Kasumi-1 (cell line): ENCODE data around the gene SYNGR2.

Experiments
- DNase-seq, 2 experiments: peaks; one replicate each; lab custom pipeline; 2025; lab: John Stamatoyannopoulos, UW

Gene SYNGR2

DNA sequence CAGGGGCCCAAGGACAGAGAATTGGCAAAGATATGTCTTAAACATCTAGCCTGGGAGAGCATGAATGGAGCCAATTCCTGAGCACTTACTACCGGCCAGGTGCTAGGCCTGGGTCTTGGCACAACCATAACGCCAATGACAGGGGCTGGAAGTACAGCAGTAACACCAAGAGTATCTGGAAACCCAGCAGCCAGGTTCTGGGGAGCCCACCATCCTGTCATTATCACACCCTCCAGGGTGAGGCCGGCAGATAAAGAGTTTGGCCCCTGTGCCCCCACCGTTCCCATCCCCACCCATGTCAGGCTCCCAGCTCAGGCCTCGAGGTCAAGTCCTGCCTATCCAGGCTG is 38.3 kb upstream of the SYNGR2 start:
- DNase-seq = peak in 1 of 2 experiments; percentile 62

DNA sequence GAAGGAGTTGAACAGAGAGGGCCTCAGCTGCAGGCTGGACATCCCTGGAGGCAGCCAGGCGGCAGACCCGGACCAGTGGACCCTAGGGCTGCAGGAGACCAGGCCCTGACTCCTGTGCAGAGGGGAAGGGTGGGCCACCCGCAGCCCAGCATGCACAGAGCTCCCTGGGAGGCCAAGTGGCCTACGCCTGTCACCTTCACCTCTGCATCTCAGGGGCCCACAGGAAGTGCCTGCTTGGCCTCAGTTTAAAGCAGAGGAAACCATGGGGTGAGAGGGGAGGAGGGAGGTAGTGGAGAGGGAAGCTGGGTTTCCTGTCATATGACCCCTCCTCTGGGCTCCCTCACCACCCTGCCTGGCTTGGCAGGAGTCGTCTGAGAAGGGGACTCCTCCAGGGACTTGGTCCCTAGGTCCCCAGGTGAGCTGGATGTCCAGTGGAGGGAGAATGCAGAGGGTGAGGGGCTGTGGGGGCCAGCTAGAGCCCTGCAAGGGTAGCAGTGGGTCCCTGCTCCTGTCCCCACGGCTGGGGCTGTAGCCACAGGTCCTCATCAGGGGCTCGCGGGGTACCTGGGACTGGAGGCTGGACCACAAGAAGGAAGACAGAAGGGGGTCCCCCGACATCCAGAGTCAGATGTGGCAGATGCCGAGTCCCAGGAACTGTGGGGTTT is 37.8 kb upstream of the SYNGR2 start, which contains the start of gene TMC8:
Gene TMC8, plus strand, starts transcription at position 335 of the 665 bp plus-strand sequence. CDS start 818 bp downstream, outside the sequence.
- peak; percentile 99 for DNase-seq

DNA sequence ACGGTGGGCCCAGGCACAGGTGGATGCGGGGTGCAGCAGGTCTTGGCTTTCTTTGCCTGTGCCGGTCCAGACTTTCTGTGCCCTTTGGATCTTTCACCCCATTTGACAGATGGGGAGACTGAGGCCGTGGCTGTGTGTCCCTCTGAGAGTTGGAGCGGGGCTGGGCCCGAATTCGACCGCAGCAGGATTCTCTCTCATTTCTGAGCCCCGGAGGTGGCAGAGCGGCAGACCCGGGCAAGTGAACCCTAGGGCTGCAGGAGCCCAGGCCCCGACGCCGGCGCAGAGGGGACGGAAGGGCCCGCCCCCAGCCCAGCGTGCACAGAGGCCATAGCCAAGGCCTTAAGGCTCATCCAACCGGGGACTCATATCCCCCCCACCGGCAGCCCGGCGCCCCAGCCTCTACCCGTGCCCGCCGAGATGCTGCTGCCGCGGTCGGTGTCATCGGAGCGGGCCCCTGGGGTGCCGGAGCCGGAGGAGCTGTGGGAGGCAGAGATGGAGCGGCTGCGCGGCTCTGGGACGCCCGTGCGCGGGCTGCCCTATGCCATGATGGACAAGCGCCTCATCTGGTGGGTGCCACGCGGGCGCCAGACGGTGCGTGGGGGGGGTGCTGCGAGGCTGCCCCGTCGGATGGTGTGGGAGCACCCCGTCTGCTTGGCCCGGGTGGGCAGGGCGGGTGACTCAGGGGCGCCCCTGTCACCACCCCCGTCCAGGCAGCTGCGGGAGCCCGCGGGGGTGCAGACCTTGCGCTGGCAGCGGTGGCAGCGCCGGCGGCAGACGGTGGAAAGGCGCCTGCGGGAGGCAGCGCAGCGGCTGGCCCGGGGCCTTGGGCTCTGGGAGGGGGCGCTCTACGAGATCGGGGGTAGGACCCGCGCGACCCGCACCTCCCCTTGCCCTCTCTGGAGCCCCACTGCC is 37.0 kb upstream of the SYNGR2 start:
- DNase-seq = peak in 1 of 2 experiments; percentile 42

DNA sequence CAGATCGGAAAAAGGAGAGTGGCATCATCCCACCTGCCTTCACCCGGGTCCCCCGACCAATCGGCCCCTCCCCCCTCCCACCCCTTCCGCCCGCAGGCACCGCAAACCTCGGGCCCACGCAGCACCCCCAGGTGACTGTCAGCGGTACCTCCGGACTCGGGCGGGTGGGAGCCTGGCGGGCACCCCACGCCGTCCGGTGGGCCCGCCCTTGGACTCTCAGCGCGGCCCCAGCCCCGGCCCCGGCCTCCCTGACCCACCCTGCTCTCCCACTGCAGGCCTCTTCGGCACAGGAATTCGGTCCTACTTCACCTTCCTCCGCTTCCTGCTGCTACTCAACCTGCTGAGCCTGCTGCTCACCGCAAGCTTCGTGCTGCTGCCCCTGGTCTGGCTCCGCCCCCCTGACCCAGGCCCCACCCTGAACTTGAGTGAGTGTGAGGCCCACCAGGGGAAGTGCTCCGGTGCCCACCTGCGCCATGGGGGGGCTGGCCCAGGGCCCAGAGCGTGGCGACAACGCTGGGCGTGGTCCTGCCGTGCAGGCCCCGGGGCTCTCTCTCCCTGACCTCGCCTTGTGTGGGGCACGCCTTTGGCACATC is 36.2 kb upstream of the SYNGR2 start:
- peak; percentile 67 to 68 for DNase-seq

DNA sequence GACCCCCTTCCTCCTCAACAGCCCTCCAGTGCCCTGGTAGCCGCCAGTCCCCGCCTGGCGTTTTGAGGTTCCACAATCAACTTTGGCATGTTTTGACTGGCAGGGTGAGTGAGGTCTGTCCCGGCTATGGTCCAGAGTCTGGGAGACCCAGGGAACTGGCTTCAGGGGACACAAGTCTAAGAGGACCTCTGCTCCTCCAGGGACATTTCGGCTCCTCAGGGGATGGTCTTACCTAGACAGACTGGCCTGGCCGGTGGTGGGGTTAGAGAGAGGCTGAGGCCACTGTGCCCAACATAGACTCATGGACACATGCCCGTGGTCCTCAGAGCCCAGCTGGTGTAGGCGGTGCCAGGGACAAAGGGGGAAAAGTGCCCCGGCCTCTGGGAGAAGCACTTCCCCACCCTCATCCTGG is 35.6 kb upstream of the SYNGR2 start:
- no peak for DNase-seq

DNA sequence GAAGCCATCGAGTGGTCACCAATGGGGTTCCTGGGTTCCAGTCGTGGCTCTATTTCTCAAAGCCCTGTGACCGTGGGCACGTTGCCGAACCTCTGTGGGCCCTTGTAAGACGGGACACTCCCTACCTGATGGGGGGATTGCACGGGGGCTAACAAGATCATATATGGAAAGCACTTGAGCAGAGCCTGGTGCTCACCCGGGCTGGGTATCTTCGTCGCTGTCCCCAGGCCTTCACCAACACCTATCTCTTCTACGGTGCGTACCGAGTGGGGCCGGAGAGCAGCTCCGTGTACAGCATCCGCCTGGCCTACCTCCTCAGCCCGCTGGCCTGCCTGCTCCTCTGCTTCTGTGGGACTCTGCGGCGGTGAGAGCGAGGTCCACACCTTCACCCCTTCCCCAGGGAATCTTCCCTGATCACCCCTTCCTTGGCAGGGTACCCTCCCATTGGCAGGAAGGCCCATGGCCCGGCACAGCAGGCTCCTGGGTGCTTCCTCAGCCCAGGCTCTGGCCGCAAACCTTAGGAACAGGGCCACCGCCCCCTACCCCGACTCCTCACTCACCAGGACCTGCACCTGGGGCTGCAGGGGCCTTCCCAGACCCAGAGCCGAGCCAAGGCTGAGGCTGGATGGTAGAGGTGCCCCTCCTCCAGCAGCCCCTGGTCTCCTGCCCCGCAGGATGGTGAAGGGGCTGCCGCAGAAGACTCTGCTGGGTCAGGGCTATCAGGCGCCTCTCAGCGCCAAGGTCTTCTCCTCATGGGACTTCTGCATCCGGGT is 35.0 kb upstream of the SYNGR2 start:
- DNase-seq = no peak

DNA sequence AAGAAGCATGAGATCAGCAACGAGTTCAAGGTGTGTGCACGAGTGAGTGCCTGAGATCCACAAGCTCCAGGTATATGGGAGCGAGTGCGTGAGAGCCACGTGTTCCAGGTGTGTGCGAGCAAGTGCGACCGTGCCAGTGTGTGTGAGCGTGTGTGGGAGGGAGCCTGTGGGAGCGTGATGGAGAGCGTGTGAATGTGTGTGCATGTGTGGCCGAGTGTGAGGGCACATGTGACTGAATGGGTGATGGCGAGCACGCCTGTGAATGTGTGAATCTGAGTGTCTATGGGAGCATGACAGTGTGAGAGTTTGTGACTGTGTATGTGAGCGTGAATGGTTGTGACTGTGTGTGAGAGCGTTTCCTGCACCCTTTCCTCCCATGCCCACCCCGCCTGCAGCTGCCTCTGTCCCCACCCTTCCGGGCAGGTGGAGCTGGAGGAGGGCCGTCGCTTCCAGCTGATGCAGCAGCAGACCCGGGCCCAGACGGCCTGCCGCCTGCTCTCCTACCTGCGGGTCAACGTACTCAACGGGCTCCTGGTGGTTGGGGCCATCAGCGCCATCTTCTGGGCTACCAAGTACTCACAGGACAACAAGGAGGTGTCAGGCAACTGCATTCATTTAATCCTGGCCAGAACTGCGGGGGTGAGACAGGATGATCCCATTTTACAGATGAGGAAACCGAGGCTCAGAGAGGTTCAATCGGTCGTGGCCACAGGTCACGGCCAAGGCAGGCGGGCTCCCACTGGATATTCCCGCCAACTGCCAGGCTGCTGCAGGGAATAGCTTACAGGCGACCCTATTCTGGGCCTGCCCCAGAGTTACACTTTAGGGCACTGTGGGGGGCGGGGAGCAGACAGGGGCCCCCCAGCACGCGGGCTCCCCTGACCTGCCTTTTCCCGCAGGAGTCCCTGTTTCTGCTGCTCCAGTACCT is 34.1 kb upstream of the SYNGR2 start:
- peak; percentile 81 to 88 for DNase-seq

DNA sequence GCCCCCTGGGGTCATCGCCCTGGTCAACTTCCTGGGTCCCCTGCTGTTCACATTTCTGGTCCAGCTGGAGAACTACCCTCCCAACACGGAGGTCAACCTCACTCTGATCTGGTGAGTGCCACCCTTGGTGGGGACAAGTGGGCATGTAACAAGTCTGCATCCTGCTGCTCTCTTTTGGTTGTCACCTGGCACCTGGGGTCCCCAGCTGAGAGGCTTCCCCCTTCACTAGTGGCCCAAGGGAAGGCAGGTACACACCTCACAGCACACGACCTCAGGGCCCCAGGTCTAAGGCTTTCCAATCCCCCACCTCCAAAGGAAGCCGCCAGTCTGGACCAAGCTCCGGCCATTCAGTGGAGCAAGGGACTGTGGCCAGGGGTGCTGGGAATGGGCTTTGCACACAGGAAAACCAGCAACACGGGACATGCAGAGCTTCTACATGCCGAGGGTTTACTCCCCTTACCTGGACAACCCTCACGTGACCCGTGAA is 33.4 kb upstream of the SYNGR2 start:
- DNase-seq = no peak

DNA sequence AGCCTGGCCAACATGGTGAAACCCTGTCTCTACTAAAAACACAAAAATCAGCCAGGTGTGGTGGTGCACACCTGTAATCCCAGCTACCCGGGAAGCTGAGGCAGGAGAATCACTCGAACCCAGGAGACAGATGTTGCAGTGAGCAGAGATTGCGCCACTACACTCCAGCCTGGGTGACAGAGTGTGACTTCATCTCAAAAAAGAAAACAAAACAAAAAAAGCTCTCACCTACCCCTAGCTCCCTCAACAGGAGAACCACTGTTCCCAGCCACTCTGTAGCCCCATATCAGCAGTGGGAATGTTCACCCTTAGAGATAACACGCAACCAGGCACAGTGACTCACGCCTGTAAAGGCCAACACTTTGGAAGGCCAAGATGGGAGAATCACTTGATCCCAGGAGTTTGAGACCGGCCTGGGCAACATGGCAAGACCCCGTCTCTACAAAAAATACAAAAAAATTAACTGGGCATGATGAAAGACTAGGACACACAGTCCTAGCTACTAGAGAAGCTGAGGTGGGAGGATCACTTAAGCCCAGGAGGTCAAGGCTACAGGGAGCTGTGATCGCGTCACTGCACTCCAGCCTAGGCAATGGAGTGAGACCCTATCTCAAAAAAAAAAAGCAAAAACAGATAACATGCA is 32.4 kb upstream of the SYNGR2 start:
- DNase-seq = no peak

DNA sequence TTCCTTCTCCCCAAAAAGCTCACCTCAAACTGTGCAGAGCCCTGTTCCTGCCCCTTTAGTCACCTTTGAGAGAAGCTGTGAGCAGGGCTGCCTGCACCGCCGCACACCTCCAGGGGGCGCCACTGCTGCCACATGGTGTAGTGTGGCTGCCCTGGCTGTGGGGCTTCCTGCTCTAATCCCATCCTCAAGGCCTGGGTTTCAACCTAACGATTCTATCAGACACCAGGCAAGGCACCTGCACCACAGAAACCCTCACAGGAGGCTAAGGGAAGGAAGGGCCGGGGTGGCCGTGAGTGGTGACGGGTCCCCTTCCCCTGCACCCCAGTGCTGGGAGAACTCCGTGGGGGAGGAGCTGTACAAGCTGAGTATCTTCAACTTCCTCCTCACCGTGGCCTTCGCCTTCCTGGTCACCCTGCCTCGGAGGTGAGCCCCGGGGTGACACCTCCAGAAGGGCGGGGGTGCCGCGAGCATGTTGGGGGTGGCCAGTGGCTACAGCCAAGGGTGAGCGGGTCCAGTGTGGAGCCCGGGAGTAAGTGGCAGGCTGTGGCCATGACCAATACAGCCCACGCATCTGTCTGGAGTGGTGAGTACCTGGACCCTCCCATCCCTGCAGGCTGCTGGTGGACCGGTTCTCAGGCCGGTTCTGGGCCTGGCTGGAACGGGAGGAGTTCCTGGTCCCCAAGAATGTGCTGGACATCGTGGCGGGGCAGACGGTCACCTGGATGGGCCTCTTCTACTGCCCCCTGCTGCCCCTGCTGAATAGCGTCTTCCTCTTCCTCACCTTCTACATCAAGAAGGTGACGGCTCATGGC is 30.8 kb upstream of the SYNGR2 start:
- peak; percentile 42 to 78 for DNase-seq

DNA sequence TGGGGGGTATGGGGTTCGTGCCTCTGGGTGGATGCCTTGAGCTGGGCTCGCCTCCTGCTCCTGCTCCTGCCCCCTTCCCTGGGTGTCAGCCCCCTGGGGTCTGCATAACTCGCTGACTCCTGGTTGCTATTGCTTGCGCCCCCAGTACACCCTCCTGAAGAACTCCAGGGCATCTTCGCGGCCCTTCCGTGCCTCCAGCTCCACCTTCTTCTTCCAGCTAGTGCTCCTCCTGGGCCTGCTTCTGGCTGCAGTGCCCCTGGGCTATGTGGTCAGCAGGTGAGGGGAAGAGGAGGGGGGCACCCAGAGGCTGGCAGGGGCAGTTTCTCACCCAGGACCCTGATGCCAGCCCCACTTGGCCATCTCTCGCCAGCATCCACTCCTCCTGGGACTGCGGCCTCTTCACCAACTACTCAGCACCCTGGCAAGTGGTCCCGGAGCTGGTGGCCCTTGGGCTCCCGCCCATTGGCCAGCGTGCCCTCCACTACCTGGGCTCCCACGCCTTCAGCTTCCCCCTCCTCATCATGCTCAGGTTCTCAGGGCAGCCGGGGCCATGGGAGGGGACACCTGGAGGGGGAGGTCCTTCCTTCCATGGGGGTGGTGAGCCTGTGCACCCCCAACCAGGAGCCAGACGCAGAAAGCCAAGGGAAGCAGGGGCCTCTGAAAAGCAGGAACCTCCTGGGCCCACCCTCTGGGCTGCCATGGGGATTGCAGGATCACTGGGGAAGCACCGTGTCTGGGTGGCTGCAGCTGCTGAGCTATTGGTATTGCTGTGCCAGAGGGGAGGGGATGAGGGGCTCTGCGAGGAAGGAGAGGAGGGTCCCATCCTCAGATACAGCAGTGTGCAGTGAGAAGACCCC is 29.9 kb upstream of the SYNGR2 start:
- DNase-seq = peak; percentile 33 to 40

DNA sequence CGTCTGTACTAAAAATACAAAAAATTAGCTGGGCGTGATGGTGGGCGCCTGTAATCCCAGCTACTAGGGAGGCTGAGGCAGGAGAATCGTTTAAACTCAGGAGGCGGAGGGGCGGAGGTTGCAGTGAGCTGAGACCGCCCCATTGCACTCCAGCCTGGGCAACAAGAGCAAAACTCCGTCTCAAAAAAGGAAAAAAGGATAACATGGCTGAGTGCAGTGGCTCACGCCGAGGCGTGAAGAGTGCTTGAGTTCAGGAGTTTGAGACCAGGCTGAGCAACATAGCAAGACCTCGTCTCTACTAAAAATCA is 28.6 kb upstream of the SYNGR2 start:
- peak in 1 of 2 experiments; percentile 69 for DNase-seq

DNA sequence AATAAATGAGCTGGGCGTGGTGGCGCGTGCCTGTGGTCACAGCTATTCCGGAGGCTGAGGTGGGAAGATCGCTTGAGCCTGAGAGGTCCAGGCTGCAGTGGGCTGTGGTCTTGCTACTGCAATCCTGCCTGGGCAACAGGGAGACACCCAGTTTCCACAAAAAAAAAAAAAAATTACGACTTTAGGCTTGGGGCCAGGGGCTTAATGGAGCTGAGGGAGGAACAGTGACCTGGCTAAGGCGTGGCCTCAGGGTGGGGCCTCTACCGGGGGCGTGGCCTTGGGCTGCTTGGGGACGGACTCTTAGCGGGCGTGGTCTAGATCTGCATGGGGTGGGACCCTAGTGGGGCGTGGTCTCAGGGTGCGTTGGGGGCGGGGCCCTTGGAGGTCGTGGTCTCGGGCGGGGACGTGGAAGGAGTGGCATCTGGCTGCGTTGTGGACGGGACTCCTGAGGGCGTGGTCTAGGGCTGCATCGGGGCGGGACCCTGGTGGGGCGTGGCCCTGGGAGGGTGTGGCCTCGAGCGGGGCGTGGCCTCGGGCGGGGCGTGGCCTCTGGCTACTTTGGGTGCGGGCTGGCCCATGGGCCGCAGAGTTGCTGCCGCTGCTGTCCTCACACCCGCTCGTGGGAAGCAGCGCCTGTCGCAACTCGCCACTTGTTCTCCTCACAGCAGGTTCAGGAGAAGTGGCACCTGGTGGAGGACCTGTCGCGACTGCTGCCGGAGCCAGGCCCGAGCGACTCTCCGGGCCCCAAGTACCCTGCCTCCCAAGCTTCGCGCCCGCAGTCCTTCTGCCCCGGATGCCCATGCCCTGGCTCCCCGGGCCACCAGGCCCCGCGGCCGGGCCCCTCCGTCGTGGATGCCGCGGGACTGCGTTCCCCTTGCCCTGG is 28.0 kb upstream of the SYNGR2 start:
- DNase-seq = peak; percentile 99

DNA sequence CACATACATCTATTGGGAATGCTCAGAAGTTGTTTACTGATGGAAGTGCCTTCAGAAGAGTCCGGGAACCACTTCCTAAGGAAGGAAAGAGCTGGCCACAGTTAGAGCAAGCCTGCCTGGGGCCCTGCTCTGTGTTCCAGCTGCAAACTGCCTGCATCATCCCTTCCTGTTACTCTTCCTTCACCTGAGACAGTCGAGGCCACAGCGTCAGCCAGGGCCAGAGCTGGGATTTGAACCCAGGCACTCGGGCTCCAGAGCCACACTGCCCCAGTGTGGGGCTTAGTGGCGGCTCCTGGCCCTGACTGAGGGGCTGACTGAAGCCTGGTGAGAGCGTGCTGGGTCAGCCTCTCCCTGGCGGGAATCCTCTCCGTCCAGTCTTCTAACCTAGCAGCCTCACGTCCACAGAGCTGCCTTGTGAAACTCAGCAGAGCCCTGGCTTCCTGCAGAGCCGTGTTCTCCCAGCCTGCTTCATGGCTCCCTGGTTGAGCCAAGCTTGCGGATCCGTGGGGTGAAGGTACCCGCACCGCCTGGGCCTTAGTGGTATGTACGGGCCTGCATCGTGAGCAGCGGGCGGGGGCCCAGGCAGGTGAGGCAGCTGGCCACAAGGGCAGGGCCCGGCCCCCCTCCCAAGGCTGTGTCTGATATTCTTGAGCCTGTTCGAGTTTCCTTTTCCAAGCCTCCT is 26.8 kb upstream of the SYNGR2 start:
- no peak for DNase-seq

DNA sequence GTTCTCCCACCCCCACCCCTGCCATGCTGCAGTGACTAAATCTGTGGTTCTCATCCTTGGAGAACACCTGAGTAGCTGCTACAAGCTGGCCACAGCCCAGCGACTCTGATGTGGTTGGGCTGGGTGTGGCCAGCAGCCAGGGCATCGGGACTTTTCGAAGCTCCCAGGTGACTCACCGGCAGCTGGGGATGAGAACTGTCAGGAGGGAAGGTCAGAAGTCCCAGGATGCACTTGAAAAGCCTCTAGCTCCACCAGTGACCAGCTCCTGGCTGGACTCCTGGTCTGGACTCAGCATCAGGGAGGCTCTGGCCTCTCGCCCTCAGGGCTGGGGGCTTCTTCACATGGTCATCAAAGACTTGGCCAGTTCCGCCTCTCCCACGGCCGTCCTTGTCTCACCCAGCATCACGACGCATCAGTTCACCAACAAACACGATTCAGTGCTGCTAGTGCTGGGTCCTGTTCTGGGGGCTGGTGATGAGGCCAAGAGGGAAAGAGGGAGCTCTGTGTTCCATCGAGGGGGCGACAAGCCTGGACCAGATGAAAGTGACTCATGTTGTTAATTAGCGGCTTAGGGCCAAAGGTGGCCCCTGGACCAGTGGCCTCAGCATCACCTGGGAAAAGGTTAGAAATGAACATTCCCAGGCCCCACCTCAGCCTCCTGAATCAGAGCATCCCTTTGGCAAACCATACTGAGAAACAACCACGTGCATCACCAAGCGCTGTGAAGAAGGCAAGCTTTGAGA is 26.1 kb upstream of the SYNGR2 start:
- DNase-seq = no peak
